HepG2 (cell line): ENCODE results near the gene RB1. TPM values are rescaled to one million over a fixed set of nuclear protein-coding genes. Genes with fewer than 3 reads are reported as not detected.

Experiments used
- ASH2L ChIP-seq: fragments of 300-600, 200-600 bp; sonication (generic); IDR thresholded peaks from 2 replicates; pipeline ENCODE4 v1.7.0; 2017; ENCODE audit warnings: low read depth, mild to moderate bottlenecking, moderate library complexity, mixed read lengths, low read length; ENCODE audit not compliant: insufficient read length
- CHD4 ChIP-seq: fragments of 200-600 bp; sonication (generic); IDR thresholded peaks from 2 replicates; pipeline ENCODE4 v1.7.0; 2017; ENCODE audit warnings: mild to moderate bottlenecking, low read length, borderline replicate concordance
- CREM ChIP-seq, 2 experiments: sonication (generic) in 1 of 2; formaldehyde crosslinking in 1 of 2; IDR thresholded peaks; 2 replicates each; pipeline versions ENCODE4 v1.4.0 to v1.6.1; 2016 to 2020; ENCODE audit warnings: antibody characterized with exemption in 1 of 2, mild to moderate bottlenecking in 1 of 2, missing genetic modification reagents in 1 of 2
- DBP ChIP-seq: sonication (generic); formaldehyde crosslinking; IDR thresholded peaks from 2 replicates; pipeline ENCODE4 v1.4.0; 2020; ENCODE audit warnings: missing genetic modification reagents; ENCODE audit errors: not compliant biosample characterization
- EHMT2 ChIP-seq: fragments of 200-600 bp; sonication (generic); IDR thresholded peaks from 2 replicates; pipeline ENCODE4 v1.7.0; 2017; ENCODE audit warnings: antibody characterized with exemption, low read depth, low read length, borderline replicate concordance
- HNRNPUL1 ChIP-seq: fragments of 200-400 bp; formaldehyde crosslinking; IDR thresholded peaks from 2 replicates; pipeline ENCODE4 v1.6.1; 2017; ENCODE audit warnings: low read depth, mild to moderate bottlenecking, low read length, moderate library complexity
- KDM6A ChIP-seq: IDR thresholded peaks from 2 replicates; pipeline ENCODE4 v1.6.1; 2016; ENCODE audit warnings: low read depth
- NCOR1 ChIP-seq: fragments of 200-600 bp; sonication (generic); IDR thresholded peaks from 2 replicates; pipeline ENCODE4 v1.7.0; 2017; ENCODE audit warnings: antibody characterized with exemption, low read length, borderline replicate concordance
- PAXIP1 ChIP-seq: sonication (generic); formaldehyde crosslinking; conservative IDR thresholded peaks from 2 replicates; pipeline ENCODE4 v1.4.0; 2020; ENCODE audit warnings: mild to moderate bottlenecking, missing genetic modification reagents, moderate library complexity
- SAP130 ChIP-seq: IDR thresholded peaks from 2 replicates; pipeline ENCODE4 v1.6.1; 2016; ENCODE audit warnings: low read depth
- SIX1 ChIP-seq: sonication (generic); formaldehyde crosslinking; IDR thresholded peaks from 2 replicates; pipeline ENCODE4 v1.4.0; 2020; ENCODE audit warnings: missing genetic modification reagents, borderline replicate concordance
- SOX6 ChIP-seq, 2 experiments: fragments of 450-650 bp in 1 of 2; sonication (generic) in 1 of 2; formaldehyde crosslinking in 1 of 2; IDR thresholded peaks; 2 replicates each; pipeline versions ENCODE4 v1.4.0 to v1.6.1; 2017 to 2020; ENCODE audit warnings: antibody characterized with exemption in 1 of 2, mild to moderate bottlenecking in 1 of 2, missing genetic modification reagents in 1 of 2
- ZNF205 ChIP-seq: IDR thresholded peaks from 2 replicates; pipeline ENCODE4 v1.6.1; 2018; ENCODE audit warnings: missing biosample characterization, missing genetic modification reagents
- ZNF317 ChIP-seq: sonication (generic); formaldehyde crosslinking; IDR thresholded peaks from 2 replicates; pipeline ENCODE4 v1.5.0; 2020; ENCODE audit warnings: mild to moderate bottlenecking, missing genetic modification reagents
- ZNF331 ChIP-seq: sonication (generic); formaldehyde crosslinking; IDR thresholded peaks from 2 replicates; pipeline ENCODE4 v1.4.0; 2020; ENCODE audit warnings: missing genetic modification reagents
- ZNF597 ChIP-seq: sonication (generic); formaldehyde crosslinking; IDR thresholded peaks from 2 replicates; pipeline ENCODE4 v1.5.0; 2020; ENCODE audit warnings: missing genetic modification reagents
- polyA plus RNA-seq, 8 experiments: library from polyadenylated mRNA; depleted of rRNA in 3 of 8; stranded (reverse) in 7 of 8; unstranded in 1 of 8; fragments of >200 nt; fragmentation: Illumina TruSeq in 4 of 8; extraction: Trizol in 4 of 8; gene quantifications; 2 replicates each; pipeline versions ENCODE4 v1.2.1 to v1.2.3, GENCODE V29; 2011 to 2016; ENCODE audit warnings: low read depth in 4 of 8, missing spikeins in 1 of 8, mixed read lengths in 1 of 8; ENCODE audit not compliant: insufficient read depth in 1 of 8
- total RNA-seq, 5 experiments: library from RNA; depleted of rRNA; stranded (reverse); fragments of >200 nt; fragmentation: Illumina TruSeq; extraction: Trizol; gene quantifications; 2 replicates each; pipeline ENCODE4 v1.2.3, GENCODE V29; 2016; ENCODE audit warnings: low read depth in 1 of 5
- TF ChIP-seq, protein P1 (sequence below): sonication (generic); formaldehyde crosslinking; IDR thresholded peaks from 2 replicates; pipeline ENCODE4 v1.4.0; 2020; ENCODE audit warnings: missing genetic modification reagents, mild to moderate bottlenecking, borderline replicate concordance
- TF ChIP-seq, protein P2 (sequence below): IDR thresholded peaks from 2 replicates; pipeline ENCODE4 v1.6.1; 2016; ENCODE audit warnings: low read depth

The RB1 gene
- total and polyA plus RNA-seq, 2 of the 13 experiments (the other 11 are each of a cell fraction or from before 2014, with no cell fraction given), result 15.6 to 23.7 TPM

GRCh38 chr13:48258002-48258401 lies 45.5 kb upstream of the RB1 start (continued):
- TF ChIP-seq ASH2L (peak; percentile 41), SIX1 (CRISPR knock-in tag) (peak; percentile 80; the same call in 1 of the 2 replicates), ZNF331 (CRISPR knock-in tag) (no peak), CHD4 (no peak), KDM6A (CRISPR knock-in tag) (peak; percentile 17; the same call in 1 of the 2 replicates), PAXIP1 (CRISPR knock-in tag) (peak; percentile 41; the same call in 1 of the 2 replicates), ZNF317 (CRISPR knock-in tag) (peak; percentile 26; the same call in 1 of the 2 replicates), SAP130 (CRISPR knock-in tag) (peak; percentile 66), SOX6 (IDR thresholded peaks at IDR 0.05) (no peak), SOX6 (CRISPR knock-in tag; IDR thresholded peaks at IDR 0.05) (peak; percentile 77), EHMT2 (peak; percentile 32; the same call in 1 of the 2 replicates), ZNF205 (CRISPR knock-in tag) (no peak), ZNF597 (CRISPR knock-in tag) (no peak), HNRNPUL1 (peak; percentile 58; the same call in 1 of the 2 replicates), CREM (IDR thresholded peaks at IDR 0.05) (peak; percentile 33; the same call in 1 of the 2 replicates), CREM (CRISPR knock-in tag; IDR thresholded peaks at IDR 0.05) (no peak), NCOR1 (peak; percentile 19; the same call in 1 of the 2 replicates), DBP (CRISPR knock-in tag) (no peak)
- TF ChIP-seq, protein P1, sequence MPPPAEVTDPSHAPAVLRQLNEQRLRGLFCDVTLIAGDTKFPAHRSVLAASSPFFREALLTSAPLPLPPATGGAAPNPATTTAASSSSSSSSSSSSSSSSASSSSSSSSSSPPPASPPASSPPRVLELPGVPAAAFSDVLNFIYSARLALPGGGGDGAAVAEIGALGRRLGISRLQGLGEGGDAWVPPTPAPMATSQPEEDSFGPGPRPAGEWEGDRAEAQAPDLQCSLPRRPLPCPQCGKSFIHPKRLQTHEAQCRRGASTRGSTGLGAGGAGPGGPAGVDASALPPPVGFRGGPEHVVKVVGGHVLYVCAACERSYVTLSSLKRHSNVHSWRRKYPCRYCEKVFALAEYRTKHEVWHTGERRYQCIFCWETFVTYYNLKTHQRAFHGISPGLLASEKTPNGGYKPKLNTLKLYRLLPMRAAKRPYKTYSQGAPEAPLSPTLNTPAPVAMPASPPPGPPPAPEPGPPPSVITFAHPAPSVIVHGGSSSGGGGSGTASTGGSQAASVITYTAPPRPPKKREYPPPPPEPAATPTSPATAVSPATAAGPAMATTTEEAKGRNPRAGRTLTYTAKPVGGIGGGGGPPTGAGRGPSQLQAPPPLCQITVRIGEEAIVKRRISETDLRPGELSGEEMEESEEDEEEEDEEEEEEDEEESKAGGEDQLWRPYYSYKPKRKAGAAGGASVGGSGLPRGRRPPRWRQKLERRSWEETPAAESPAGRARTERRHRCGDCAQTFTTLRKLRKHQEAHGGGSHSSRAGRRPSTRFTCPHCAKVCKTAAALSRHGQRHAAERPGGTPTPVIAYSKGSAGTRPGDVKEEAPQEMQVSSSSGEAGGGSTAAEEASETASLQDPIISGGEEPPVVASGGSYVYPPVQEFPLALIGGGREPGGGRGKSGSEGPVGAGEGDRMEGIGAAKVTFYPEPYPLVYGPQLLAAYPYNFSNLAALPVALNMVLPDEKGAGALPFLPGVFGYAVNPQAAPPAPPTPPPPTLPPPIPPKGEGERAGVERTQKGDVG (CRISPR knock-in tag), result no peak
- TF ChIP-seq, protein P2, sequence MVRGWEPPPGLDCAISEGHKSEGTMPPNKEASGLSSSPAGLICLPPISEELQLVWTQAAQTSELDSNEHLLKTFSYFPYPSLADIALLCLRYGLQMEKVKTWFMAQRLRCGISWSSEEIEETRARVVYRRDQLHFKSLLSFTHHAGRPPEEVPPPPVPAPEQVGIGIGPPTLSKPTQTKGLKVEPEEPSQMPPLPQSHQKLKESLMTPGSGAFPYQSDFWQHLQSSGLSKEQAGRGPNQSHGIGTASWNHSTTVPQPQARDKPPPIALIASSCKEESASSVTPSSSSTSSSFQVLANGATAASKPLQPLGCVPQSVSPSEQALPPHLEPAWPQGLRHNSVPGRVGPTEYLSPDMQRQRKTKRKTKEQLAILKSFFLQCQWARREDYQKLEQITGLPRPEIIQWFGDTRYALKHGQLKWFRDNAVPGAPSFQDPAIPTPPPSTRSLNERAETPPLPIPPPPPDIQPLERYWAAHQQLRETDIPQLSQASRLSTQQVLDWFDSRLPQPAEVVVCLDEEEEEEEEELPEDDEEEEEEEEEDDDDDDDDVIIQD (CRISPR knock-in tag), result 0 out of 2 replicates have a peak, but pooled peaks have one; percentile 60
